DLD1 (cell line): ENCODE data around the gene XAF1.
"Not testable (repeated sequence)": the region's sequence is repeated elsewhere in the genome, so short reads cannot be mapped to it uniquely, and the experiment has no call there.

Experiments
- in situ Hi-C: cut with HindIII; loops from 2 replicates; pipeline ENCODE4 v1.10.0; 2017; ENCODE audit warnings: low sequenced_read_pairs

The XAF1 gene

GRCh38 chr17:6753006-6753445 lies 2.8 kb upstream of the XAF1 start:
- in situ Hi-C loops = no loop called here

GRCh38 chr17:6753546-6753945 lies 2.3 kb upstream of the XAF1 start:
- in situ Hi-C loops = no loop called here

GRCh38 chr17:6755281-6755680 lies 565 bp upstream of the XAF1 start:
- in situ Hi-C loops = no loop called here

GRCh38 chr17:6756425-6757031 lies 682 bp downstream of the XAF1 start:
- in situ Hi-C loops = no loop called here

- in situ Hi-C loops = no loop called here
Observed at GRCh38 chr17:6757747-6758146, 1.9 kb downstream of the XAF1 start.

- in situ Hi-C loops = no loop called here
Observed at GRCh38 chr17:6761779-6762178, 5.9 kb downstream of the XAF1 start.

GRCh38 chr17:6768447-6768846 lies 12.6 kb downstream of the XAF1 start:
- in situ Hi-C loops = no loop called here

- in situ Hi-C loops = no loop called here
Observed at GRCh38 chr17:6772016-6772415, 16.2 kb downstream of the XAF1 start.

- in situ Hi-C loops = not testable (repeated sequence)
Observed at GRCh38 chr17:6774906-6775305, 19.1 kb downstream of the XAF1 start.

- in situ Hi-C loops = no loop called here
Observed at GRCh38 chr17:6775871-6776405, 20.1 kb downstream of the XAF1 start, which contains the start of gene FBXO39. Gene FBXO39 (plus strand): TSS chr17:6776215. CDS start chr17:6779869, 3,654 bp downstream.

- in situ Hi-C loops = no loop called here
Observed at GRCh38 chr17:6779411-6779810, 23.6 kb downstream of the XAF1 start.

- in situ Hi-C loops = no loop called here
Observed at GRCh38 chr17:6780001-6780400, 24.2 kb downstream of the XAF1 start.

GRCh38 chr17:6780886-6781285 lies 25.0 kb downstream of the XAF1 start:
- in situ Hi-C loops = no loop called here

GRCh38 chr17:6782244-6782643 lies 26.4 kb downstream of the XAF1 start:
- in situ Hi-C loops = no loop called here

- in situ Hi-C loops = no loop called here
Observed at GRCh38 chr17:6786618-6787017, 30.8 kb downstream of the XAF1 start.

GRCh38 chr17:6787081-6787693 lies 31.3 kb downstream of the XAF1 start:
- in situ Hi-C loops = no loop called here

- in situ Hi-C loops = no loop called here
Observed at GRCh38 chr17:6789146-6789545, 33.3 kb downstream of the XAF1 start.

- in situ Hi-C loops = no loop called here
Observed at GRCh38 chr17:6793748-6794493, 38.1 kb downstream of the XAF1 start.

GRCh38 chr17:6796017-6796886 lies 40.4 kb downstream of the XAF1 start:
- in situ Hi-C loops = no loop called here

GRCh38 chr17:6796887-6797490 lies 41.1 kb downstream of the XAF1 start:
- in situ Hi-C loops = no loop called here
